Lower lobe of right lung (tissue), 2 donors: ENCODE results near the gene NCOA7. TPM values are rescaled to one million over a fixed set of nuclear protein-coding genes. Genes with fewer than 3 reads are reported as not detected.

Experiments
- ATAC-seq, 2 donors: fragments of 200-7000 bp; cut with Tn5 transposase; one replicate each; pipeline ENCODE4 v1.9.1; 2020 to 2022; ENCODE audit warnings: mild to moderate bottlenecking in 2 of 2, moderate library complexity in 2 of 2
- DNase-seq: peaks from one replicate; pipeline ENCODE4 v3.0.0-alpha.2; 2020
- H3K27ac ChIP-seq: fragments of 200-600 bp; one replicate; pipeline ENCODE4 v1.8.0; 2022
- H3K27me3 ChIP-seq: fragments of 200-600 bp; one replicate; pipeline ENCODE4 v1.8.0; 2022; ENCODE audit warnings: low read depth
- H3K36me3 ChIP-seq: fragments of 200-600 bp; one replicate; pipeline ENCODE4 v1.8.0; 2022; ENCODE audit warnings: mild to moderate bottlenecking
- H3K4me1 ChIP-seq: fragments of 200-600 bp; one replicate; pipeline ENCODE4 v1.8.0; 2022
- H3K4me3 ChIP-seq: fragments of 200-600 bp; one replicate; pipeline ENCODE4 v1.8.0; 2022; ENCODE audit warnings: mild to moderate bottlenecking
- H3K9me3 ChIP-seq: fragments of 200-600 bp; one replicate; pipeline ENCODE4 v1.8.0; 2022
- intact Hi-C: fragments of 100-400 bp; cut with DNase I; formaldehyde crosslinking; loops from one replicate; pipeline ENCODE4 v1.11.0; 2022
- total RNA-seq: library from RNA; stranded (reverse); fragmentation: NEBNext Ultra II Directional; extraction: Animal tissue kit (Norgen Biotek cat#: 25700); gene quantifications from one replicate; pipeline ENCODE4 v1.2.1, GENCODE V29; 2021
- TF ChIP-seq, protein P1 (sequence below): fragments of 200-600 bp; IDR thresholded peaks from one replicate; pipeline ENCODE4 v1.8.0; 2022; ENCODE audit warnings: antibody characterized with exemption, mild to moderate bottlenecking
- donor health status: DM: no; HTN: yes; CAD: no; lungs with severe emphysema.

NCOA7 gene
- total RNA-seq, 1 donor from 2014 or later = 64.4 TPM

- Histone ChIP-seq H3K4me1 (no peaks in the 10 kb centered on the region), H3K36me3 (no peaks in the 10 kb centered on the region), H3K4me3 (no peak overlapping the region), H3K9me3 (no peaks in the 10 kb centered on the region), H3K27ac (no peak overlapping the region), H3K27me3 (peaks cover 17% of the 10 kb centered on the region)
- DNase-seq = no peak
- TF ChIP-seq, protein P1, sequence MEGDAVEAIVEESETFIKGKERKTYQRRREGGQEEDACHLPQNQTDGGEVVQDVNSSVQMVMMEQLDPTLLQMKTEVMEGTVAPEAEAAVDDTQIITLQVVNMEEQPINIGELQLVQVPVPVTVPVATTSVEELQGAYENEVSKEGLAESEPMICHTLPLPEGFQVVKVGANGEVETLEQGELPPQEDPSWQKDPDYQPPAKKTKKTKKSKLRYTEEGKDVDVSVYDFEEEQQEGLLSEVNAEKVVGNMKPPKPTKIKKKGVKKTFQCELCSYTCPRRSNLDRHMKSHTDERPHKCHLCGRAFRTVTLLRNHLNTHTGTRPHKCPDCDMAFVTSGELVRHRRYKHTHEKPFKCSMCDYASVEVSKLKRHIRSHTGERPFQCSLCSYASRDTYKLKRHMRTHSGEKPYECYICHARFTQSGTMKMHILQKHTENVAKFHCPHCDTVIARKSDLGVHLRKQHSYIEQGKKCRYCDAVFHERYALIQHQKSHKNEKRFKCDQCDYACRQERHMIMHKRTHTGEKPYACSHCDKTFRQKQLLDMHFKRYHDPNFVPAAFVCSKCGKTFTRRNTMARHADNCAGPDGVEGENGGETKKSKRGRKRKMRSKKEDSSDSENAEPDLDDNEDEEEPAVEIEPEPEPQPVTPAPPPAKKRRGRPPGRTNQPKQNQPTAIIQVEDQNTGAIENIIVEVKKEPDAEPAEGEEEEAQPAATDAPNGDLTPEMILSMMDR = no peak
- intact Hi-C loops = no loop called here
- ATAC-seq = peak in 1 of 2 donors; percentile 43
Measured at GRCh38 chr6:125759184-125759902, 31.4 kb upstream of the NCOA7 start.

- no peak overlapping the region for H3K4me3 ChIP-seq
- no peak overlapping the region for H3K27ac ChIP-seq
- intact Hi-C loops = no loop called here
- H3K4me1 ChIP-seq = no peaks in the 10 kb centered on the region
- H3K9me3 ChIP-seq = no peaks in the 10 kb centered on the region
- H3K27me3 ChIP-seq = peaks cover 17% of the 10 kb centered on the region
- DNase-seq = no peak
- TF ChIP-seq, protein P1 = no peak
- ATAC-seq = no peak
- no peaks in the 10 kb centered on the region for H3K36me3 ChIP-seq
Measured at GRCh38 chr6:125759959-125760457, 30.8 kb upstream of the NCOA7 start.

DNA sequence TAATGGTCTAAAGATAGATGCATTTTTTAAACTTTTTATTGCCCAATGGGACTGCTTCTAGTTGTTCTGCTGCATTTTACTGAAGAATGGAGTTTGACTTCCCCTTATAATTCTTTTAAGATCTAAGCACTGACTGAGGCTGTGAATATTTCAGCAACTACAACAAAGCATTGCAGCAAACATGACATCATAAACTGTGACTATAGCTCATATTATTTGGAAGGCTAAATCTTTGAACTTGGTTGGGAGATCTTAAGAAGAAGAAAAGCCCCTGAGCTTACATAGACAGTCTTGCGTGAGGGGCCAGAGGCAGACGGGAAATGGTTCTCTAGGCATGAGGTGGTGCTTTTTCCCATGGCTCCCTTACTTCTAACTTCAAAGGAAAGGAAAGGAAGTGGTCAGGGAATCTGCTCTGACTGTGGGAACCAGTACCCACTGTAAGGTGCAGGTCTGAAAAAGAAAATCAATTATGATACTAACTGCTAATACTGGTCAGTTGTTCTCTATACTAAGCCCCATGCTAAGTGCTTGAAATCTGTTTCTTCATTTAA, 26.6 kb upstream of the NCOA7 start:
- no peak for DNase-seq
- H3K4me3 ChIP-seq = no peak overlapping the region
- H3K36me3 ChIP-seq = no peaks in the 10 kb centered on the region
- TF ChIP-seq, protein P1 = no peak
- intact Hi-C loops = no loop called here
- H3K4me1 ChIP-seq = no peaks in the 10 kb centered on the region
- no peaks in the 10 kb centered on the region for H3K9me3 ChIP-seq
- H3K27me3 ChIP-seq = peaks cover 12% of the 10 kb centered on the region
- no peak overlapping the region for H3K27ac ChIP-seq
- ATAC-seq = no peak

DNA sequence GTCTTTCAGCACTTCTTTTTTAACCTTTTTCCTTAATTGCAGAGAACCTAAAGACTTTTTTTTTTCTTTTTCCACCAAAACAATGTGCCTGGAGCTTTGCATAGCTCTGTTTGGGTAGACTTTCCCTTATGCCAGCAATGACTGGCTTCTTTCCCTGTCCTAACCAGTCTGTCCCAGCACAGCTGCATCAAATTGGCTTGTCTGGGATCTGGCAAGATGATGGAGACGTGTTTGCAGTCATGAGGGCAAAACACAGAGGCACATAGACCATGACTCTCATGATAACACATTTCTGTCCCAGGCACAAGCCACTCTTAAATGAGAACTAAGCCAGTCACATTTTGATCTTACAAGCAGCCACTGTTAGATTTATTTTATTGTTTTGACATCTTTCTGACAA, 24.8 kb upstream of the NCOA7 start:
- intact Hi-C loops = no loop called here
- H3K4me3 ChIP-seq = no peak overlapping the region
- no peak overlapping the region for H3K27ac ChIP-seq
- ATAC-seq (no peak), DNase-seq (no peak)
- TF ChIP-seq, protein P1 = no peak
- H3K4me1 ChIP-seq = no peaks in the 10 kb centered on the region
- H3K27me3 ChIP-seq = peaks cover 12% of the 10 kb centered on the region
- no peaks in the 10 kb centered on the region for H3K9me3 ChIP-seq
- no peaks in the 10 kb centered on the region for H3K36me3 ChIP-seq

GRCh38 chr6:125766641-125767040, 24.1 kb upstream of the NCOA7 start:
- H3K27me3 ChIP-seq = peaks cover 12% of the 10 kb centered on the region
- no peaks in the 10 kb centered on the region for H3K4me1 ChIP-seq
- no peaks in the 10 kb centered on the region for H3K9me3 ChIP-seq
- TF ChIP-seq, protein P1 = no peak
- DNase-seq (no peak), ATAC-seq (no peak)
- no peak overlapping the region for H3K27ac ChIP-seq
- no peaks in the 10 kb centered on the region for H3K36me3 ChIP-seq
- intact Hi-C loops = no loop called here
- H3K4me3 ChIP-seq = no peak overlapping the region
